ENCODE measurements around the gene STK25.

The STK25 gene

GRCh38 chr2:241508240-241509154 is at the start of gene STK25 (continued):
- TF ChIP-seq ZNF335 (tag by site-specific recombination; conservative IDR thresholded peaks at IDR 0.05) = 0 out of 2 replicates have a peak, but pooled peaks have one; percentile 30
- TF ChIP-seq ZSCAN30 (tag by site-specific recombination; IDR thresholded peaks at IDR 0.05) = no peak
- no peak for TF ChIP-seq ZNF211 (tag by site-specific recombination; IDR thresholded peaks at IDR 0.05; ENCODE audit: low read depth)
- TF ChIP-seq ZNF768 (tag by site-specific recombination; IDR thresholded peaks at IDR 0.05) = no peak
- TF ChIP-seq ZNF324 (tag by site-specific recombination; IDR thresholded peaks at IDR 0.05) = no peak
- no peak for TF ChIP-seq ZSCAN16 (tag by site-specific recombination; IDR thresholded peaks at IDR 0.05)
- TF ChIP-seq KLF10 (tag by site-specific recombination; IDR thresholded peaks at IDR 0.05) = peak; percentile 58; the same call in 1 of the 2 replicates
- no peak for TF ChIP-seq ZNF26 (tag by site-specific recombination; IDR thresholded peaks at IDR 0.05)
- no peak for TF ChIP-seq REPIN1 (tag by site-specific recombination; IDR thresholded peaks at IDR 0.05; ENCODE audit: low read depth)
- no peak for TF ChIP-seq ZNF169 (tag by site-specific recombination; IDR thresholded peaks at IDR 0.05)
- no peak for TF ChIP-seq ZNF266 (tag by site-specific recombination; IDR thresholded peaks at IDR 0.05; ENCODE audit: low read depth)
- TF ChIP-seq KLF1 (tag by site-specific recombination; IDR thresholded peaks at IDR 0.05) = peak; percentile 66
- TF ChIP-seq ZNF146 (tag by site-specific recombination; IDR thresholded peaks at IDR 0.05) = no peak
- no peak for TF ChIP-seq HOXC10 (CRISPR knock-in tag; IDR thresholded peaks at IDR 0.05)
- no peak for TF ChIP-seq ZNF221 (tag by site-specific recombination; IDR thresholded peaks at IDR 0.05; ENCODE audit: borderline replicate concordance)
- no peak for TF ChIP-seq ZFP69B (tag by site-specific recombination; IDR thresholded peaks at IDR 0.05)
- TF ChIP-seq GLIS1 (tag by site-specific recombination; IDR thresholded peaks at IDR 0.05) = no peak; the same call in 1 of the 2 replicates
- no peak for TF ChIP-seq GLI4 (tag by site-specific recombination; IDR thresholded peaks at IDR 0.05)
- TF ChIP-seq HIC1 (tag by site-specific recombination; IDR thresholded peaks at IDR 0.05) = no peak
- no peak for TF ChIP-seq ZNF174 (tag by site-specific recombination; IDR thresholded peaks at IDR 0.05)
- no peak for TF ChIP-seq ZNF426 (tag by site-specific recombination; IDR thresholded peaks at IDR 0.05)
- TF ChIP-seq ZBTB48 (tag by site-specific recombination; IDR thresholded peaks at IDR 0.05) = peak; percentile 51; the same call in 1 of the 2 replicates
- no peak for TF ChIP-seq ZNF274 (IDR thresholded peaks at IDR 0.05; ENCODE audit: low read length)
- no peak for TF ChIP-seq ZNF274 (tag by site-specific recombination; IDR thresholded peaks at IDR 0.05; ENCODE audit: borderline replicate concordance)
- TF ChIP-seq ZNF394 (tag by site-specific recombination; IDR thresholded peaks at IDR 0.05; ENCODE audit: borderline replicate concordance) = no peak
- no peak for TF ChIP-seq ZNF704 (tag by site-specific recombination; IDR thresholded peaks at IDR 0.05)
- 0 out of 2 replicates have a peak, but pooled peaks have one; percentile 69 for TF ChIP-seq ZBTB7A (tag by site-specific recombination; IDR thresholded peaks at IDR 0.05; ENCODE audit: low read depth)
- TF ChIP-seq ZNF837 (tag by site-specific recombination; IDR thresholded peaks at IDR 0.05) = no peak
- TF ChIP-seq SALL2 (tag by site-specific recombination; IDR thresholded peaks at IDR 0.05; ENCODE audit: borderline replicate concordance) = no peak
- TF ChIP-seq ZBTB21 (tag by site-specific recombination; IDR thresholded peaks at IDR 0.05) = no peak
- TF ChIP-seq GFI1B (tag by site-specific recombination; IDR thresholded peaks at IDR 0.05) = no peak
- no peak for TF ChIP-seq BCL6B (tag by site-specific recombination; IDR thresholded peaks at IDR 0.05)
- no peak for TF ChIP-seq ZNF239 (tag by site-specific recombination; IDR thresholded peaks at IDR 0.05)
- TF ChIP-seq ZBTB20 (tag by site-specific recombination; IDR thresholded peaks at IDR 0.05) = 0 out of 2 replicates have a peak, but pooled peaks have one; percentile 24
- peak; percentile 47; the same call in 1 of the 2 replicates for TF ChIP-seq EGR2 (tag by site-specific recombination; IDR thresholded peaks at IDR 0.05; ENCODE audit: low read depth)
- TF ChIP-seq OSR2 (tag by site-specific recombination; IDR thresholded peaks at IDR 0.05) = no peak; the same call in 1 of the 2 replicates
